Measurements from ENCODE around the gene RRP12.

RRP12 gene

GRCh38 chr10:97334370-97335175 is 66.6 kb downstream of the RRP12 start, which contains the start of gene FRAT2:
Gene FRAT2 (minus strand): TSS chr10:97334729. CDS start chr10:97334572, 157 bp downstream.
- peak; percentile 87 to 88 for DNase-seq

- DNase-seq = peak; percentile 9 to 15
These were observed 67.4 kb downstream of the RRP12 start for GRCh38 chr10:97333601-97334369.

GRCh38 chr10:97333351-97333600 is 67.9 kb downstream of the RRP12 start:
- DNase-seq = no peak

- DNase-seq = no peak
These were observed 68.4 kb downstream of the RRP12 start for GRCh38 chr10:97332591-97333350.

GRCh38 chr10:97331153-97331703 is 69.9 kb downstream of the RRP12 start:
- DNase-seq = no peak

GRCh38 chr10:97329766-97330165 is 71.4 kb downstream of the RRP12 start:
- no peak for DNase-seq

GRCh38 chr10:97328646-97329453 is 72.3 kb downstream of the RRP12 start:
- no peak for DNase-seq

- DNase-seq = no peak
These were observed 73.5 kb downstream of the RRP12 start for GRCh38 chr10:97327348-97328294.

- DNase-seq = no peak
These were observed 75.4 kb downstream of the RRP12 start for GRCh38 chr10:97325754-97326153.

GRCh38 chr10:97323501-97323900 is 77.6 kb downstream of the RRP12 start:
- no peak for DNase-seq

GRCh38 chr10:97321804-97322190 is 79.3 kb downstream of the RRP12 start:
- DNase-seq = no peak

GRCh38 chr10:97321032-97321803 is 79.9 kb downstream of the RRP12 start:
- DNase-seq = no peak

- DNase-seq = peak in 1 of 2 donors; percentile 23
These were observed 80.6 kb downstream of the RRP12 start for GRCh38 chr10:97320480-97321031.

- DNase-seq = peak; percentile 46 to 60
These were observed 81.3 kb downstream of the RRP12 start for GRCh38 chr10:97319671-97320479.

GRCh38 chr10:97318772-97319651 is 82.1 kb downstream of the RRP12 start, which contains the start of gene FRAT1:
Gene FRAT1 (plus strand): TSS chr10:97319271. CDS start chr10:97319454, 183 bp downstream.
- peak; percentile 88 to 89 for DNase-seq

GRCh38 chr10:97314671-97315070 is 86.5 kb downstream of the RRP12 start:
- DNase-seq = no peak

- no peak for DNase-seq
These were observed 88.2 kb downstream of the RRP12 start for GRCh38 chr10:97312897-97313296.

GRCh38 chr10:97311111-97311626 is 90.0 kb downstream of the RRP12 start:
- no peak for DNase-seq
